Measurements from ENCODE around the gene RNPS1. TPM values are rescaled to one million over a fixed set of nuclear protein-coding genes. Genes with fewer than 3 reads are reported as not detected.

The RNPS1 gene
- total and polyA plus RNA-seq, 9 of the 15 experiments (the other 6 are each of a cell fraction or from before 2014, with no cell fraction given) = 44.9 to 338 (median 202) TPM

DNA sequence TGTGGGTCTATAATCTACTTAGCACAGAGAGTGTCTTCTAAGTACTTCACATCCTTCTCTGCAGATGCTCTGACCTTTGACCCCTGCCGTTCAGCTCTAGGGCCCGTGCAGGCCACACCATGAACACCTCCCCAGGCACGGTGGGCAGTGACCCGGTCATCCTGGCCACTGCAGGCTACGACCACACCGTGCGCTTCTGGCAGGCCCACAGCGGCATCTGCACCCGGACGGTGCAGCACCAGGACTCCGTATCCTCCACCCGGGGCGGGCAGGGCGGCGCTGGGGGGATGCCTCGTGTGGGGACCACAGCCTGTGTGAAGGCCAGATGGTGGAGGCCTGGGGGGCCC lies 62.0 kb downstream of the RNPS1 start (continued):
- TF ChIP-seq, protein P1, sequence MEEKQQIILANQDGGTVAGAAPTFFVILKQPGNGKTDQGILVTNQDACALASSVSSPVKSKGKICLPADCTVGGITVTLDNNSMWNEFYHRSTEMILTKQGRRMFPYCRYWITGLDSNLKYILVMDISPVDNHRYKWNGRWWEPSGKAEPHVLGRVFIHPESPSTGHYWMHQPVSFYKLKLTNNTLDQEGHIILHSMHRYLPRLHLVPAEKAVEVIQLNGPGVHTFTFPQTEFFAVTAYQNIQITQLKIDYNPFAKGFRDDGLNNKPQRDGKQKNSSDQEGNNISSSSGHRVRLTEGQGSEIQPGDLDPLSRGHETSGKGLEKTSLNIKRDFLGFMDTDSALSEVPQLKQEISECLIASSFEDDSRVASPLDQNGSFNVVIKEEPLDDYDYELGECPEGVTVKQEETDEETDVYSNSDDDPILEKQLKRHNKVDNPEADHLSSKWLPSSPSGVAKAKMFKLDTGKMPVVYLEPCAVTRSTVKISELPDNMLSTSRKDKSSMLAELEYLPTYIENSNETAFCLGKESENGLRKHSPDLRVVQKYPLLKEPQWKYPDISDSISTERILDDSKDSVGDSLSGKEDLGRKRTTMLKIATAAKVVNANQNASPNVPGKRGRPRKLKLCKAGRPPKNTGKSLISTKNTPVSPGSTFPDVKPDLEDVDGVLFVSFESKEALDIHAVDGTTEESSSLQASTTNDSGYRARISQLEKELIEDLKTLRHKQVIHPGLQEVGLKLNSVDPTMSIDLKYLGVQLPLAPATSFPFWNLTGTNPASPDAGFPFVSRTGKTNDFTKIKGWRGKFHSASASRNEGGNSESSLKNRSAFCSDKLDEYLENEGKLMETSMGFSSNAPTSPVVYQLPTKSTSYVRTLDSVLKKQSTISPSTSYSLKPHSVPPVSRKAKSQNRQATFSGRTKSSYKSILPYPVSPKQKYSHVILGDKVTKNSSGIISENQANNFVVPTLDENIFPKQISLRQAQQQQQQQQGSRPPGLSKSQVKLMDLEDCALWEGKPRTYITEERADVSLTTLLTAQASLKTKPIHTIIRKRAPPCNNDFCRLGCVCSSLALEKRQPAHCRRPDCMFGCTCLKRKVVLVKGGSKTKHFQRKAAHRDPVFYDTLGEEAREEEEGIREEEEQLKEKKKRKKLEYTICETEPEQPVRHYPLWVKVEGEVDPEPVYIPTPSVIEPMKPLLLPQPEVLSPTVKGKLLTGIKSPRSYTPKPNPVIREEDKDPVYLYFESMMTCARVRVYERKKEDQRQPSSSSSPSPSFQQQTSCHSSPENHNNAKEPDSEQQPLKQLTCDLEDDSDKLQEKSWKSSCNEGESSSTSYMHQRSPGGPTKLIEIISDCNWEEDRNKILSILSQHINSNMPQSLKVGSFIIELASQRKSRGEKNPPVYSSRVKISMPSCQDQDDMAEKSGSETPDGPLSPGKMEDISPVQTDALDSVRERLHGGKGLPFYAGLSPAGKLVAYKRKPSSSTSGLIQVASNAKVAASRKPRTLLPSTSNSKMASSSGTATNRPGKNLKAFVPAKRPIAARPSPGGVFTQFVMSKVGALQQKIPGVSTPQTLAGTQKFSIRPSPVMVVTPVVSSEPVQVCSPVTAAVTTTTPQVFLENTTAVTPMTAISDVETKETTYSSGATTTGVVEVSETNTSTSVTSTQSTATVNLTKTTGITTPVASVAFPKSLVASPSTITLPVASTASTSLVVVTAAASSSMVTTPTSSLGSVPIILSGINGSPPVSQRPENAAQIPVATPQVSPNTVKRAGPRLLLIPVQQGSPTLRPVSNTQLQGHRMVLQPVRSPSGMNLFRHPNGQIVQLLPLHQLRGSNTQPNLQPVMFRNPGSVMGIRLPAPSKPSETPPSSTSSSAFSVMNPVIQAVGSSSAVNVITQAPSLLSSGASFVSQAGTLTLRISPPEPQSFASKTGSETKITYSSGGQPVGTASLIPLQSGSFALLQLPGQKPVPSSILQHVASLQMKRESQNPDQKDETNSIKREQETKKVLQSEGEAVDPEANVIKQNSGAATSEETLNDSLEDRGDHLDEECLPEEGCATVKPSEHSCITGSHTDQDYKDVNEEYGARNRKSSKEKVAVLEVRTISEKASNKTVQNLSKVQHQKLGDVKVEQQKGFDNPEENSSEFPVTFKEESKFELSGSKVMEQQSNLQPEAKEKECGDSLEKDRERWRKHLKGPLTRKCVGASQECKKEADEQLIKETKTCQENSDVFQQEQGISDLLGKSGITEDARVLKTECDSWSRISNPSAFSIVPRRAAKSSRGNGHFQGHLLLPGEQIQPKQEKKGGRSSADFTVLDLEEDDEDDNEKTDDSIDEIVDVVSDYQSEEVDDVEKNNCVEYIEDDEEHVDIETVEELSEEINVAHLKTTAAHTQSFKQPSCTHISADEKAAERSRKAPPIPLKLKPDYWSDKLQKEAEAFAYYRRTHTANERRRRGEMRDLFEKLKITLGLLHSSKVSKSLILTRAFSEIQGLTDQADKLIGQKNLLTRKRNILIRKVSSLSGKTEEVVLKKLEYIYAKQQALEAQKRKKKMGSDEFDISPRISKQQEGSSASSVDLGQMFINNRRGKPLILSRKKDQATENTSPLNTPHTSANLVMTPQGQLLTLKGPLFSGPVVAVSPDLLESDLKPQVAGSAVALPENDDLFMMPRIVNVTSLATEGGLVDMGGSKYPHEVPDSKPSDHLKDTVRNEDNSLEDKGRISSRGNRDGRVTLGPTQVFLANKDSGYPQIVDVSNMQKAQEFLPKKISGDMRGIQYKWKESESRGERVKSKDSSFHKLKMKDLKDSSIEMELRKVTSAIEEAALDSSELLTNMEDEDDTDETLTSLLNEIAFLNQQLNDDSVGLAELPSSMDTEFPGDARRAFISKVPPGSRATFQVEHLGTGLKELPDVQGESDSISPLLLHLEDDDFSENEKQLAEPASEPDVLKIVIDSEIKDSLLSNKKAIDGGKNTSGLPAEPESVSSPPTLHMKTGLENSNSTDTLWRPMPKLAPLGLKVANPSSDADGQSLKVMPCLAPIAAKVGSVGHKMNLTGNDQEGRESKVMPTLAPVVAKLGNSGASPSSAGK (IDR thresholded peaks at IDR 0.05) = peak; percentile 35; the same call in 1 of the 2 replicates
- TF ChIP-seq SMAD1 (IDR thresholded peaks at IDR 0.05; ENCODE audit: low read depth, low read length, partially characterized antibody) (no peak), CBFA2T2 (conservative IDR thresholded peaks at IDR 0.05) (0 out of 2 replicates have a peak, but pooled peaks have one; percentile 23), TARDBP (IDR thresholded peaks at IDR 0.05) (no peak), ELF2 (CRISPR knock-in tag; IDR thresholded peaks at IDR 0.05) (no peak), BRCA1 (IDR thresholded peaks at IDR 0.05) (no peak), BRCA1 (CRISPR knock-in tag; IDR thresholded peaks at IDR 0.05) (no peak)
- TF ChIP-seq, protein P2, sequence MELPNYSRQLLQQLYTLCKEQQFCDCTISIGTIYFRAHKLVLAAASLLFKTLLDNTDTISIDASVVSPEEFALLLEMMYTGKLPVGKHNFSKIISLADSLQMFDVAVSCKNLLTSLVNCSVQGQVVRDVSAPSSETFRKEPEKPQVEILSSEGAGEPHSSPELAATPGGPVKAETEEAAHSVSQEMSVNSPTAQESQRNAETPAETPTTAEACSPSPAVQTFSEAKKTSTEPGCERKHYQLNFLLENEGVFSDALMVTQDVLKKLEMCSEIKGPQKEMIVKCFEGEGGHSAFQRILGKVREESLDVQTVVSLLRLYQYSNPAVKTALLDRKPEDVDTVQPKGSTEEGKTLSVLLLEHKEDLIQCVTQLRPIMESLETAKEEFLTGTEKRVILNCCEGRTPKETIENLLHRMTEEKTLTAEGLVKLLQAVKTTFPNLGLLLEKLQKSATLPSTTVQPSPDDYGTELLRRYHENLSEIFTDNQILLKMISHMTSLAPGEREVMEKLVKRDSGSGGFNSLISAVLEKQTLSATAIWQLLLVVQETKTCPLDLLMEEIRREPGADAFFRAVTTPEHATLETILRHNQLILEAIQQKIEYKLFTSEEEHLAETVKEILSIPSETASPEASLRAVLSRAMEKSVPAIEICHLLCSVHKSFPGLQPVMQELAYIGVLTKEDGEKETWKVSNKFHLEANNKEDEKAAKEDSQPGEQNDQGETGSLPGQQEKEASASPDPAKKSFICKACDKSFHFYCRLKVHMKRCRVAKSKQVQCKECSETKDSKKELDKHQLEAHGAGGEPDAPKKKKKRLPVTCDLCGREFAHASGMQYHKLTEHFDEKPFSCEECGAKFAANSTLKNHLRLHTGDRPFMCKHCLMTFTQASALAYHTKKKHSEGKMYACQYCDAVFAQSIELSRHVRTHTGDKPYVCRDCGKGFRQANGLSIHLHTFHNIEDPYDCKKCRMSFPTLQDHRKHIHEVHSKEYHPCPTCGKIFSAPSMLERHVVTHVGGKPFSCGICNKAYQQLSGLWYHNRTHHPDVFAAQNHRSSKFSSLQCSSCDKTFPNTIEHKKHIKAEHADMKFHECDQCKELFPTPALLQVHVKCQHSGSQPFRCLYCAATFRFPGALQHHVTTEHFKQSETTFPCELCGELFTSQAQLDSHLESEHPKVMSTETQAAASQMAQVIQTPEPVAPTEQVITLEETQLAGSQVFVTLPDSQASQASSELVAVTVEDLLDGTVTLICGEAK (IDR thresholded peaks at IDR 0.05) = peak; percentile 41; the same call in 1 of the 2 replicates
- TF ChIP-seq, protein P2 (CRISPR knock-in tag; IDR thresholded peaks at IDR 0.05) = 0 out of 2 replicates have a peak, but pooled peaks have one; percentile 27

Data from K562 (cell line).